Vagina (tissue), 2 donors: Measurements from ENCODE around the gene TP53I3.

Source experiments
- POLR2AphosphoS5 ChIP-seq, 2 donors: sonication (generic); formaldehyde crosslinking; IDR thresholded peaks; one replicate each; pipeline ENCODE4 v1.9.0; 2017; ENCODE audit warnings: antibody characterized with exemption in 2 of 2, mild to moderate bottlenecking in 2 of 2, low read depth in 1 of 2; ENCODE audit not compliant: insufficient read depth in 1 of 2
- TF ChIP-seq, protein P1 (sequence below), 3 experiments: fragments of 450-650 bp in 2 of 3; fragments of 200-600 bp in 1 of 3; sonication (generic) in 1 of 3; IDR thresholded peaks; one replicate each; pipeline ENCODE4 v1.5.1; 2017 to 2019; ENCODE audit warnings: antibody characterized with exemption in 3 of 3, mild to moderate bottlenecking in 2 of 3, moderate library complexity in 2 of 3

DNA sequence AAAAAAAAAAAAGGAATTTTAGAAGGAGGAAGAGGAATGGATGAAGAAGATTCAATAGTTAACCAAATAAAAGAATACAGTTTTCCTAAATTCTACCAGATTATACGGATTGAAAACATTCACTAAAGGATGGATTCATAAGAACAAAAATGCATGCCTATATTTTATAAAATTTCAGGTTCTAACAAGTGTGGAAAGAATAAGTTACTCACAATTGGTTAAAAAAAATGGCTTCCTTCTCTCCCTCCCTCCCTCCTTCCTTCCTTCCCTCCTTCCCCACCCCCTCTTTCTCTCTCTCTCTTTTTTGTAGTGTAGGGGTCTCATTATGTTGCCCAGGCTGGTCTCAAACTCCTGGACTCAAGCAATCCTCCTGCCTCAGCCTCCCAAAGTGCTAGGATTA lies 1.6 kb upstream of the TP53I3 start:
- no peak for TF ChIP-seq POLR2AphosphoS5 (IDR thresholded peaks at IDR 0.05; ENCODE audit: insufficient read depth in 1 of 2, low read depth in 1 of 2)
- TF ChIP-seq, protein P1, sequence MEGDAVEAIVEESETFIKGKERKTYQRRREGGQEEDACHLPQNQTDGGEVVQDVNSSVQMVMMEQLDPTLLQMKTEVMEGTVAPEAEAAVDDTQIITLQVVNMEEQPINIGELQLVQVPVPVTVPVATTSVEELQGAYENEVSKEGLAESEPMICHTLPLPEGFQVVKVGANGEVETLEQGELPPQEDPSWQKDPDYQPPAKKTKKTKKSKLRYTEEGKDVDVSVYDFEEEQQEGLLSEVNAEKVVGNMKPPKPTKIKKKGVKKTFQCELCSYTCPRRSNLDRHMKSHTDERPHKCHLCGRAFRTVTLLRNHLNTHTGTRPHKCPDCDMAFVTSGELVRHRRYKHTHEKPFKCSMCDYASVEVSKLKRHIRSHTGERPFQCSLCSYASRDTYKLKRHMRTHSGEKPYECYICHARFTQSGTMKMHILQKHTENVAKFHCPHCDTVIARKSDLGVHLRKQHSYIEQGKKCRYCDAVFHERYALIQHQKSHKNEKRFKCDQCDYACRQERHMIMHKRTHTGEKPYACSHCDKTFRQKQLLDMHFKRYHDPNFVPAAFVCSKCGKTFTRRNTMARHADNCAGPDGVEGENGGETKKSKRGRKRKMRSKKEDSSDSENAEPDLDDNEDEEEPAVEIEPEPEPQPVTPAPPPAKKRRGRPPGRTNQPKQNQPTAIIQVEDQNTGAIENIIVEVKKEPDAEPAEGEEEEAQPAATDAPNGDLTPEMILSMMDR (IDR thresholded peaks at IDR 0.05), result no peak
